ENCODE measurements around the gene WDR73. TPM values are rescaled to one million over a fixed set of nuclear protein-coding genes. Genes with fewer than 3 reads are reported as not detected.

Gene WDR73
- total RNA-seq, 4 donors from 2014 or later, result 16.7 to 22.8 (median 18.4) TPM

- Histone ChIP-seq H3K27ac (replicated peaks in 1 of 4) (no peak overlapping the region), H3K4me1 (peaks cover 20 to 31% (median 27%) of the 10 kb centered on the region in 4 donors), H3K4me3 (no peak overlapping the region), H3K27me3 (no peaks in the 10 kb centered on the region), H3K36me3 (peaks cover 0 to 12% (median 0%) of the 10 kb centered on the region in 4 donors), H3K9me3 (no peaks in the 10 kb centered on the region)
- DNase-seq (ENCODE audit: extremely low spot score), result no peak
- TF ChIP-seq EP300 (IDR thresholded peaks at IDR 0.05) (no peak), POLR2A (IDR thresholded peaks at IDR 0.05; ENCODE audit: low read depth) (no peak), POLR2AphosphoS5 (IDR thresholded peaks at IDR 0.05) (no peak), CTCF (IDR thresholded peaks at IDR 0.05) (no peak)
- 87% methylated on average over 9 of the region's 9 CpGs for WGBS
- intact Hi-C loops (cut with DNase I), result no loop called here
Measured at GRCh38 chr15:84629033-84629432, 25.1 kb downstream of the WDR73 start.

- peaks cover 16 to 47% (median 26%) of the 10 kb centered on the region in 4 donors for H3K36me3 ChIP-seq
- peaks cover 0 to 3% (median 2%) of the 10 kb centered on the region in 4 donors for H3K4me1 ChIP-seq
- H3K27ac ChIP-seq (replicated peaks in 1 of 4), result no peak overlapping the region
- DNase-seq (ENCODE audit: extremely low spot score), result no peak
- H3K27me3 ChIP-seq, result no peaks in the 10 kb centered on the region
- 88% methylated on average over 2 of the region's 2 CpGs for WGBS
- TF ChIP-seq POLR2A (IDR thresholded peaks at IDR 0.05; ENCODE audit: low read depth) (no peak), POLR2AphosphoS5 (IDR thresholded peaks at IDR 0.05) (no peak), CTCF (IDR thresholded peaks at IDR 0.05) (no peak), EP300 (IDR thresholded peaks at IDR 0.05) (no peak)
- no peak overlapping the region for H3K4me3 ChIP-seq
- intact Hi-C loops (cut with DNase I), result no loop called here
- peaks cover 0 to 17% (median 14%) of the 10 kb centered on the region in 4 donors for H3K9me3 ChIP-seq
Measured at GRCh38 chr15:84625123-84625522, 29.0 kb downstream of the WDR73 start.

- TF ChIP-seq POLR2A (IDR thresholded peaks at IDR 0.05; ENCODE audit: low read depth), result no peak
- no peak for TF ChIP-seq CTCF (IDR thresholded peaks at IDR 0.05)
- no peak for TF ChIP-seq POLR2AphosphoS5 (IDR thresholded peaks at IDR 0.05)
- TF ChIP-seq EP300 (IDR thresholded peaks at IDR 0.05), result no peak
- Histone ChIP-seq H3K4me3 (no peak overlapping the region), H3K36me3 (peaks cover 16 to 47% (median 26%) of the 10 kb centered on the region in 4 donors), H3K27ac (replicated peaks in 1 of 4) (no peak overlapping the region), H3K4me1 (no peaks in the 10 kb centered on the region), H3K27me3 (no peaks in the 10 kb centered on the region), H3K9me3 (peaks cover 0 to 17% (median 14%) of the 10 kb centered on the region in 4 donors)
- WGBS, result 86% methylated on average over 6 of the region's 7 CpGs
- no peak for DNase-seq (ENCODE audit: extremely low spot score)
- intact Hi-C loops (cut with DNase I), result no loop called here
Measured at GRCh38 chr15:84624359-84624758, 29.7 kb downstream of the WDR73 start.

- Histone ChIP-seq H3K36me3 (peaks cover 16 to 42% (median 26%) of the 10 kb centered on the region in 4 donors), H3K9me3 (peaks cover 0 to 17% (median 14%) of the 10 kb centered on the region in 4 donors), H3K27ac (replicated peaks in 1 of 4) (no peak overlapping the region), H3K4me1 (peaks cover 2 to 8% (median 4%) of the 10 kb centered on the region in 4 donors), H3K4me3 (no peak overlapping the region), H3K27me3 (no peaks in the 10 kb centered on the region)
- DNase-seq (ENCODE audit: extremely low spot score), result no peak
- 93% methylated on average over 14 of the region's 17 CpGs for WGBS
- intact Hi-C loops (cut with DNase I), result no loop called here
- TF ChIP-seq EP300 (IDR thresholded peaks at IDR 0.05), result no peak
- no peak for TF ChIP-seq POLR2A (IDR thresholded peaks at IDR 0.05; ENCODE audit: low read depth)
- no peak for TF ChIP-seq POLR2AphosphoS5 (IDR thresholded peaks at IDR 0.05)
- no peak for TF ChIP-seq CTCF (IDR thresholded peaks at IDR 0.05)
Measured at GRCh38 chr15:84621358-84621979, 32.6 kb downstream of the WDR73 start.

Measured in esophagus muscularis mucosa (tissue), 4 donors.